CMK (cell line): ENCODE data around the gene VTI1A.
A peak's percentile ranks its signal among the peaks of the same experiment; 100 is the strongest.

Source experiments
- DNase-seq: peaks from one replicate; pipeline ENCODE4 v3.0.0-alpha.2; 2010; ENCODE audit warnings: low read depth

The VTI1A gene

DNA sequence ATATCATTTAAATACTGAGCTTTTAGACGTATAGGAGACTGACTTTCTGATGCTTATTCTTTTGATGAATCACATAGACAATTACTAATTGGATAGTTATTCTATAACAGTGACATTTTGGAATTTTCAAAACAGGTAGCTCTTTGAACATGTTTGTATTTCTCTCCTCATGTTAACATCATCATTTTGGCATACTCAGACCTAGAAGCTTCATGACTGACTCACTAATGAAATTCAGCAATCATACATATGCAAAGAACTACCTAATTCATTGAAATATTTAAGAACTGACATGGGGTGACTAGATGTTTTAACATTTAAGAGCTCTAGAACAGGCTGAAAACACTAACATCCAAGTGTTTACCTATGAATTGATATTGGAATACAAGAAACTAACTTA, 192.3 kb downstream of the VTI1A start:
- no peak for DNase-seq

DNA sequence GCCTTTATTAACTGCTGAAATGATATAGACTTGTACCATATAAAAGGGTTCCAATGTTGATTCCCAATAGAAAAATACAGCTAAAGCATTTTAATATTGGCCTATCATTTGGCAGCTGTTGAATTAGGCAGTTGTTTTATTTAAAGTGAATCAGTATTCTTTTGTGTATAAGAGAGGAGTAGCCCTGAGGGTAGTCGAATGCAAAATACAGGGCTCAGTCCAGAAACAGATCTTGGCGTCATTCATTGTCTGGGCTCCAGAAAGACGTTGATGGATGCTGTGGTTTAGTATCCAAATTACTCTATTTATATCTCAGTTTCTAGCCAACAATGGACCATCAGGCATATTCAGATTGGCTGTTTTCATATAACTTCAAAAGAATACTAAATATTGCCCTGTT, 193.6 kb downstream of the VTI1A start:
- DNase-seq = no peak

DNA sequence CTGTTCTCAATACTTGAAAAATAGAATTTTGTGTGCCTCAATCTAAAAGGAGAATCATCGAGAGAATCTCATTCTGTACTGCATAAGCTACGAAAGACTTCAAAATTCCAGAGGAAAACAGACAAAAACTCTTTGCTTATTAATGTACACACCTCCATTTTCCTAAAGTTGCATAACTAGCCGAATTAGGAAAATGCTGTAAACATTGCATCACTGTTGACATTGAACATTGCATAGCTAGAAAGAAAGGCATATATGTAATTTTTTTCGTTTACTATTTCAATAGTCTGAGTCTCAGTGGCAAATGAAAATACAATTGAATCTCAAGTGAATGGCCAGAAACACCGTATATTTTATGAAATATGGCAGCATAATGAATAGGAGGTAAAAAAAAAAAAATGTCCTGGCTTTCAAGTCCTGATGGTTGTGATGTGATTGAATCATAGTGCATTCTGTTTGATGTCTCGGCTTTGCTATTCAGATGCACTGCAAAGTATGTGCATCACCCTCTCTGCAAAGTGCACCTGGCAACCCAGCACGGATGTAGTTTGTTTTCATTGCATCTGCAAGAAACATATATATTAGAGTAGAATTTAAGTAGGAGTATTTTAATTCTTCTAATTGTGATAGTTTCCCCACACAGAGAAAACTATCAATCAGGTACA, 196.7 kb downstream of the VTI1A start:
- no peak for DNase-seq

DNA sequence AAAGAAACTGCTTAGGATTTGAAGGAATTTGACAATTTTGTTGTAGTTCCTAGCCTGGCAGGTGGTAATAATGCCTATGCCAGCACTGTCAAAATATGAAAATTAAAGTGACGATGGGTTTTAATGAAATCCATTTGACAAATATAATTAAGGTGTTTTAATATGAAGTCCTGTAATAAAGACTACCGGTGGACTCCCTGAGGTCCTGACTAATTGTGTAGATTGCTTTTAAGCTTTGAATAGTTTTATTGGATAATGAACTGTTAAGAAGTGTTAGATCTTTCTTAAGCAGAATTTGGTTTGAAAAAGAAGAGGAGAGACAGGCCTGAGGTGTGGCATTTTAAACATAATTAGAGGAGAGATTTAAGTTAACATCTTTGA, 197.2 kb downstream of the VTI1A start:
- no peak for DNase-seq

DNA sequence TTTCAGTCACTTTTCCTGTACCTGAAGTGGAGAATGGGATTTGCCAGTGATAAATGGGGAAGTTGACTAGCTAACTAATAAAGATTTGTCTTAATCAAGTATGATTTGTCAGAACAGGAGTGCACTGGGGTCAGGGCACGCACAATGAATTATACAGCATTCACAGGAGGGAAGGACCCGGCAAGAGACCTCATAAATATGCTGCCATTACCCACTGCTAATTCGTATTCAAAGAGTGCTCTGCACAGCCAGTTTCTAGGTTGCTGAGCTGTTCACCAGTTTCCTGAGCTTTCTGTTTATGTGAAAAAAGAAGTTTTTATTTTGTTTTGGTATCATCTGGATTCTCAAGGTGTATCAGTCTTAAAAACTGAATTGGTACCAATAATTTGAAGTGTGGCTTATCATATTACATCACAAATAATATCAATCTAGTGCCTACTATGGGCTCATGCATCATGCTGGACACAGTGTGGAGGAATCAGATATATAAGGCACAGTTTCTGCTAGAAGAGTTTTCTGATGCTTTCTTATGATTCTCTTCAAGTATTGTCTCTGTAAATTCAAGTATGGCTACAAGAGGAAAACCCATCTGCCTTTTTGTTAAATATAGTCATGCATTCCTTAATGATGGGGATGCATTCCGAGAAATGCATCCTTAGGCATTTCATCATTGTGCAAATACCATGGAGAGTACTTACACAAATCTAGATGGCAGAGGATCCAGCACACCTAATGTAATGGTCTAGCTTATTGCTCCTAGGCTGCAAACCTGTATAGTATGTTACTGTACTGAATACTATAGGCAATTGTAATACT, 202.2 kb downstream of the VTI1A start:
- no peak for DNase-seq

DNA sequence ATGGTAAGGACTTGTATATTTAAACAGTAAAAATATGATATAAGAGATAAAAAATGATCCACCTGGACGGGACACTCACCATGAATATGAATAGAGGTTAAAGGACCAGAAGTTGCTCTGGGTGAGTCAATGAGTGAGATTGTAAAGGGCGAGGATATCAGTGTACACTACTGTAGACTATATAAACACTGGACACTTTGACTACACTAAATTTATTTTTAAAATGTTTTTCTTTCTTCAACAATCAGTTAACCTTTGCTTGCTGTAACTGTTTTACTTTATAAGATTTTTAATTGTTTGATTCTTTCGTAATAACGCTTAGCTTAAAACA, 202.8 kb downstream of the VTI1A start:
- DNase-seq = no peak

DNA sequence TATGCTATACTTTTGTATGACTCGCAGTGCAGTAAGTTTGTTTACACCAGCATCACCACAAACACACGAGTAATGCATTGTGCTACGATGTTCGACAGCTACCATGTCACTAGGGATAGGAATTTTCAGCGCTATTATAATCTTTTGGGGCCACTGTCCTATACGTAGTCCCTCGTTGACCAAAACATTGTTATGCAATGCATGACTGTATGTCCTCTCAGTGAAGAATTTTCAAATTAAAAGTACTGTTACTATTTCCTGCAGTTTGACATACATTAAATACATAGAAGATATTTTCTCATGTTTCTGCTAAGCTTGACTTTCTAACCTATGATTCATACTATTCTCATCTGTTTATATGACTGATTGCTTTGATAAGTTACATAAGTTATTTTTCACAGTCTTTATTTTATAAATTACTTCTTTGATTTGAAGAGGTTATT, 203.6 kb downstream of the VTI1A start:
- DNase-seq = no peak

DNA sequence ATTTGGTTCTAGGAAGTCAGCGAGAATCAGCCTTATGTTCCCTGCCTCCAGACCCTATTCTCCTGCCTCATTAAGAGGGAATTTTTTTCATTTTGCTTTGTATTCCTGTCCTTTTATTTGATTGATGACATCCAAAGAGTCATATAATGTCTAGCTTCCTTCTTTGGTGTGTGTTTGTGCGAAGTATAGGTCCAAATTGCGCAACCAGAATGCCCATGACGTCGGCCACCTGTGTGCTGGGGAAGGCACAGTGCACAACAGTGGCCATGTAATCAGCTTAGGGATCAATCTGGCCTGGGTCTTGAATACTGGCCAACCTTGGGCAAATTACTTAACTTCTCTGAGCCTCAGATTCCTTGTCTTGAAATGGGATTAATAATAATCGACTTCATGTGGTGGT, 206.2 kb downstream of the VTI1A start:
- no peak for DNase-seq

DNA sequence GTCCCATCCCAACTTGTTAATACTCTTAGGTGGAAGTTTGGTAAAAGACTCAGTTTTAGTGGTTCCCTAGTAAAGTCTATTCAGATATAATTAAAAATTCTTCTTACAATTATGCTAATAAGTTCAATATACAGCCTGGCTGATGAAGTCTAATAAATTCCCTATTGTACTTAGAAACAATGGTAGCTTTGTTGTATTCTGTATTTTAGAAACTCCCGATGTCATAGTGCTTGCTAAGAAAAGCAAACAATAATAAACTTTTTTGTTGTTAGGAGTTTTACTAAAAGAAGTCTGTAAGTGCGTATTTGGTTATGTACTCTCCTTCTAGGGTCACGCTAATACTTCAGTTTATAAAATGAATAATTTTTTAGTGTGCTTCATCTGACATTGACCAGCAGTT, 206.8 kb downstream of the VTI1A start:
- no peak for DNase-seq

DNA sequence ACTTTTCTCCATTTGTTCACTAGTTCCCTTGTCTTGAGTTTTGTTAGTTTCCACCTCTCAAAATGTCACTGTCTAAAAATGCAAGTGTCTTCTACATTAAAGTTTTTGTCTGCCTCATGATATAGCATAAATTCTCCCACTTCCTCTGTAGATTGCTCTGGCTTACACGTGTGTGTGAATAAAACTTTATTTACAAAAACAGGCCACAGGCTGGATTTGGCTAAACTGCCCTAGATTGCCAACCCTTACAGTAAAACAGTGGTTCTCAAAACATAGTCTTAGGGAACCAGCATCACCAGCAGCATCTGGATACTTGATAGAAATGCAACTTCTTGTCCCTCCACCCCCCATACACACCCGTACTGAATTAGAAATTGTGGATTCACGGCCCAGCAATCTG, 207.8 kb downstream of the VTI1A start:
- DNase-seq = no peak

DNA sequence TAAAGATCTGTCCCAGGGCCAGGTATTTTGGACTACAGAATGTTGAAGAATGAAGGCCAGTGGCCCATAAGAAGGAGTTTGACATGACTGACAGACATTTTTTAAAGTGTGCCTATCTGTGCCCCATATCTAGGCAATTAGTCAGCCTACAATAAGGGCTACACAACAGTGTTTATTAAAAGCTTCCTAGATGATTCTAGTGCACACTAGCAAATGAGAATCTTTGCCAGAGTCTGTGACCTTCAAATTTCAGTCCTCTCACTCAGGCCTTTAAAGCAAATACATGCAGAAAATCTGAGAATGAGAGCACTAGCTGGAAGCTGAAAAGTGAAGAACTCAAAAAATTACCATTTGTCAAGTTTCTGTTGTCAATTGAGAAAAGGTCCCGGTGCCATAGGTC, 208.7 kb downstream of the VTI1A start:
- DNase-seq = no peak

DNA sequence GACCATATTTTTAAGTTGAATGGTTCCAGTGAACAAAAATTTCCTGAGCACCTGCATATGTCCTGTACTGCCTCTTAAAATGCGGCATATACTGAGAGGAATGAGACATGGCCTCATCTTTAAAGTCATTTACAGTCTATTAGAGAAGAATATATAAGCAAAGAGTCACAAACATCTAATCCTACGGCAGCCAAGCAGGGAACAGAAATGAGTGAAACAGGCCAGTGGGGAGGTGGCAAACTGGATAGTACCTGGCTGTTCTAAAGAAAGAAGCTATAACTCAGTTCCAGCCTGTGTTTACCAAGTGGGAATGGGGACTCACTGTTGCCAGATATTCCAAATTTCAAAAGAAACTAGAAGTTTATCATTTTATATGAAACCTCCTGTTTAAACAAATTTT, 211.4 kb downstream of the VTI1A start:
- DNase-seq = no peak

DNA sequence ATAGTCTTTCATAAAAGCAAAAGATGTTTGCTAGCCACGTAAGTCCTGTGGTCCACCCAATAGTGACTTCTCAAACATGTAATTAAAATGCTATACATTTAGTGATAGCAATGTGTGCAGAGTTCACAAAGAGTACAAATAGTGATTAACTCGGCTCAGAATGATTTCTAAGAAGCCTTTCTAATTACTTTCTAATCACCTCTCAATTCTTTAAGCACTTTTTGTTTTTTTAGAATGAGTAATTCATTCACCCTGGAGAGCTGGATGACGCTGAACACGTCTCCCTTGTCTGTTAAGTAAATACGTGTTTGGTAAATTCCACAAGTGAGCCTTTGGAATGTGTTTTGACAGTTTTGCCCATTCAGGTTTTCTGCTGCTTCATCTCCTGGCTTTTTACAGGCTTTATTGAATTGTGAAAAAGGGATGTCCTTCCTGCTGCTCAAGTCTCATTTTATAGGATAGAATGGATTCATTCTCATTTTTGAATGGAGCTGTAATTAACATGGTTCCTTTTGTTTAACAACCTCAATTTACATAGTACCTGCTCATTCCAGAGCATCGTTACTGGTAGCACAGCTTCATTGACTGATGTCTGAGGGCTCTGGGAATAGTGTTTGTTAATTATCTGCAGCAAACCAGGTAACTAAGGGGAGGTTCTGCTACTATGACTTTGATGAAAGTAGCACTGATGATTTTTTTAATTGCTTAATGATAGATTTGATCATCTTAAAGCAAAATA, 212.1 kb downstream of the VTI1A start:
- DNase-seq = no peak

DNA sequence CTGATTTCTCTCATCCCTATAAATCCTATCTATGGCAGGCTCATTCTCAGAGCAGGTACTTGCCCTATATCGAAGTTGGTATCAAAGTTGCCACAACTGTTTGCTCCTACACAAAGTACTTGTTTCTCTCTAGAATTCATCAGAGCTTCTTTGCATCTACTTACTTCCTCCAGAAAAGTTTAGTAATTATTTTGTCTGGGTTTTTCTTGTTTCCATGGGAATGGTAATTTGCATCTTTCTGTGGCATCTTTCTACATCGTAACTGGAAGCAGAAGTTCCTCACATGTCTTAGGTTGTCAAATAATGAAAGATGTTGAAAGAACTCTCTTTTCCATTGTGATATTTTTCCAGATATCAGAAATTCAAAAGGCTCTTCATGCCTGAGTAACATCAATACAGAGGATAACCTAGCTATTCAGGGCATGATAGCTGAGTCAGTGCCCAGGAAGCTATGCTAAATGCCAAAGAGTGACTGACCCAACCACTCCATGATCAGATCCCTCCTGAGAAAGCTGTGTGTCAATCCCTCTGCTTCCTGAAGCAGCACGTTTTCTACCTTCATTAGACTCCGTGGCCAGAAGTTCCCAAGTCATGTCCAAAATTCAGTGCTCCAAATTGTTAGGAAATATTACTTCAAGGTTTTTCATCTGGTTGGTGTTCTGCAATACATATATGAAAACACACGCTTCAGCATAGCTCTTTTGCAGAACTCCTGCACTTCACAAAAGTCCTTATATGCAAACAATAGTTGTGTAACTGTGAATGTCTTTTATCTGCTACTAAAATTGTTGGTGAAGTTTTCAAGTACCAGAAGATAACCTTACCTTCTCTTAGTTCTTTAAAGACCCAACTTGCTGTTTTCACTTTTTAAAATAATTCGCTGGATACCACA, 216.5 kb downstream of the VTI1A start:
- DNase-seq = no peak

DNA sequence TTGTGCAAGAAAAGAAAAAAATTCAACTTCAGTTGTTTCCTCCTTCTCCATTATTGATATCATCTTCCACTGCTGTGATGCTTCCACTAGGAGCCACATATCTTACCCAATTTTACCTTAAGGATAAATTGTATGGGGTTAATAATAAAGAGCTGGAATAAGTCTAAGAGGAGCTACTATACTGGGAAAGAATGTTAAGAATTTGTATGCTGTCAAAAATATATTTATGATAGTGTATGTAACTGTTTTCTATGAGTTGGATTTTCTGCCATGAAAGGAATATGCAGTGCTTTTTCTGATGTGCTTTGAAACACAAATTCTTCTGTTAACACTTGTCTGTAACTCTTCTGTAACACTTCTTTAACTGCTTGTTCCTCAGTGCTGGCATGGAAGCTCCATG, 219.1 kb downstream of the VTI1A start:
- DNase-seq = no peak

DNA sequence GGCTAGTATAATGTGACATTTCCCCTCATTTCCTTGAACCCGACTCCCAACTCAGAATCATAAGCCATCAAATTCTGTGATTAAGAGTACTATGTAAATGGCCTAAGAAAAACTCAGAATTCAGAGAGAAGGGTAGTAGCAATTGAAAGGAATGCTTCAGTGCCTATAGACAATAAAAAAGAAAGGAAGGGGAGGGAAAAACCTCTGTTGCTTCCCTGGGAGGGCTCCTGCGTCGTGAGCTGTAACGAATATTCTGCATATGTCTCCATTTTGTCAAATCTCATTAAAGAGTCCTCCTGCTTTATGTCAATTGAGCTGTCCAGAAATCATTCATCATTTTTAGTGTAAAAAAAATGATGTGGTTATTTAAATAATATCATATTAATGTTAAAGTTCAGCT, 223.0 kb downstream of the VTI1A start:
- DNase-seq = no peak

DNA sequence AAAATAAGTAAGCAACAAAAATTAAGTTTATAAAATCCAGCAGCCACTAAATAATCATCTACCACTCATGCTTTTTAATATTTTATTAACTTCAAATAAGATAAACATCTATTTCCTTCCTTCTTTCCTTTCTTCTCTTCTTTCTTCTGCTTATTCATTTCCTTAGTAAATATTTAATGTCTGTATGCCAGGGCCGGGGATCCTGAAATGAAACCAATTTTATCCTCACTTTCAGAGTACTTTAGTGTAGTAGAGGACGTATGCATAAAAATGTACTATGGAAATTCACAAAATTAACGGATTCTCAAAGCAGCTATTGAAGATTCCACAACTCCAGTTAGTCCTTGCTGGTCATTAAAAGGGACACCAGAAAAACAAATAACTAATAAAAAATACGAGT, 224.7 kb downstream of the VTI1A start:
- DNase-seq = no peak

DNA sequence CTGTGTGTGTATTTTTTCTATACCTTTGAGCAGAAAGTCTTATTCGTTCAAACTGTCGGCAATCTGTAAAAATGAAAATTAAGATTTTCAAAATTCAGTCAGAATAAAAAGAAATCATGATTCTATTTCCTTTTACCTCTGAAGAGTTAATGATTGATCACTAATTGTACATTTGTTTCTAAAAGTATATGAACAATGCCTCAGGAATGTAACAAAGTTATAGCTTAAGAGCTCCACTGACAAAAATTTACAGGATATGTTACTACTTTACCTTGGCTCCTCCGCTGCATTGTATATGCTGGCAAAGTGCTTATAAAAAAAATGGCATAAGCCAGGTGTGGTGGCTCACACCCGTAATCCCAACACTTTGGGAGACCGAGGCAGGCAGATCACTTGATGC, 225.7 kb downstream of the VTI1A start:
- no peak for DNase-seq

DNA sequence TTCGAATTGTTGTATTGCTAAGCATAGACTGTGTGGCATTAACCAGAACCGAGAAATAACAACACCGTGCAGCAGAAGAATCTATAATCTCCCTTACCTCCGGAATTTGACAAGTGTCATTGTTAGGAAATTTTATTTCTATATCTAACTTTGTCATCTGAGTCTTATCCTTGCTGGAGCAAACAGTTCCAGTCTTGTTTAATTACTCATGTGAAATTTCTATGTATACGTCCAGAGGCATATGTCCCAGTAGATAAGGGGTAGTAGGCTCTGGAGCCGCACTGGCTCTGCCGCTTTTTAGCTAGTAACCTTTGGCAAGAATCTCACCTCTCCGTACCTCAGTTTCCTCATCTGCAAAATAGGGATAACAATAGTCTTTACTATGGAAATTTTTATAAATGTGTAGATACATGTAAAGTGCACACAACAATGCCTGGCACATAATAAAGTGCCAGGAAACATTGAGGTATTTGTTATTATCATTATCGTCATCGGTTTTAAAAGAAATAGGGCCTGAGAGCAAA, 228.6 kb downstream of the VTI1A start:
- no peak for DNase-seq

DNA sequence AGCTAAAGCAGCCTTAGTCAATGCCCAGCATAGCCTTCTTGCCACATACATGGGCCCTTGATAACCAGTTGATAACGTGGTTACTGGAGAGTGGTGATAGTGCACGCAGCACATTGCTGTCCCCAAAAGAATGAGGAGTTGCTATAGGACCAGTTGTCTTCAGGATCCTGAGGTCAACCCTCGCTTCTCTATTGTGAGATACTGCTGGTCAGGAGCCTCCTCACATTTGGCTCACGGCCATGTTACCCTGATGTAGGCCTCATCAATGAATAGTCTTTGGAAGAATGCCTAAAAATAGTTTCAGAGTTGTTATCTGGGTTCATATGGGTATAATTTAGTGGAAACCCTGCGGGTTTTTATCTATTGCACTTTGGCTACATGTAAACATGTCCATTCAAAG, 230.7 kb downstream of the VTI1A start:
- DNase-seq = peak; percentile 77

DNA sequence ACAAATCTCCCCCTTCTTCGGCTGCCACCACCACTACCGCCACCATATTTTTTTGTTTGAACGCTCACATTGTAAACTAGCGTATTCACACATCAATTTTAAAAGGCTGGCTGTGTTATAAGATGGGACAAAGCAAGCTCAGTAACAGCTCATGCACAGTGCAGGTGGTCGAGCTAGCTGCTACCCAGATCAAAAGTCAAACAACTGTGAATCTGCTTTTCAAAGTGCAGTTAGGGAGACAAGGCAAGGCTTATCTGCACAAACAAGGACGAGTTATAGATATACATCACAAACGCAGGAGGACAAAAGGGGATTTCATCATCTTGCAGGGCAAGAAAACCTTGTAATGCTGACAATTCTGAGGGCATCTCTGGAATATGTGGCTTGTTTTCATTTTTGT, 231.6 kb downstream of the VTI1A start:
- no peak for DNase-seq

DNA sequence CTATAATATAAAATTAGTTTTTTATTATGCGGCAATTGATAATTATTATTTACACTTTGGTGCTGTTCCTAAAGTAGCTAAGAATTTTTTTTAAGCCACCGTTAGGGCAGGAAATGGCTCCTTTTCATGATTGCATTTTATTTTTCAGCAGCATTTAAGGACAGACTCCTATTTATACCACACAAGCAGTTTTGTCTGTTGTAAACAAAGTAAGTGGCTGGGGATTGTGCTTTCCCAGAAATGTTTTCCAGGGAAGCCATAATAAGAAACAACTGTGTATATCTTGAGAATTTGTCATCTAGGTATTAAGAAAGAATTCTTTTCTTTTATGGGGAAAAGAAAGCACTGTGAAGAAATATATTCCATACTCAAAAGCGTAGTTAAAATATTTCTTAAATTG, 232.0 kb downstream of the VTI1A start:
- no peak for DNase-seq
